ENCODE data around the gene STK32B. TPM values are rescaled to one million over a fixed set of nuclear protein-coding genes. Genes with fewer than 3 reads are reported as not detected.

Gene STK32B
- total and polyA plus RNA-seq, 2 of the 4 experiments (the other 2 are of a cell fraction) = 5.5 to 6.3 TPM

- Histone ChIP-seq H3K4ac (ENCODE audit: low read depth, low read length) (no peak overlapping the region), H2BK120ac (ENCODE audit: low read depth, low read length) (no peak overlapping the region), H2BK20ac (ENCODE audit: low read depth, low read length) (no peak overlapping the region), H3K36me3 (ENCODE audit: control insufficient read depth, insufficient read depth, low read length) (no peaks in the 10 kb centered on the region), H2BK15ac (ENCODE audit: low read depth, low read length) (no peak overlapping the region), H3K79me1 (ENCODE audit: low read depth in 1 of 2, low read length in 2 of 2) (no peaks in the 10 kb centered on the region), H3K23ac (ENCODE audit: low read depth, low read length) (no peak overlapping the region), H3K56ac (ENCODE audit: extremely low read depth, insufficient read depth, low read length) (no peak overlapping the region), H4K20me1 (ENCODE audit: insufficient read depth, low read length) (no peaks in the 10 kb centered on the region), H2AFZ (replicated peaks; ENCODE audit: low read length, poor library complexity) (no peak overlapping the region), H3K18ac (ENCODE audit: low read depth, low read length) (no peak overlapping the region), H3K9me3 (ENCODE audit: control insufficient read depth, insufficient read depth, low read length) (no peaks in the 10 kb centered on the region), H2AK9ac (replicated peaks; ENCODE audit: low read depth, low read length, poor library complexity) (no peak overlapping the region), H3K4me1 (ENCODE audit: control insufficient read depth, insufficient read depth, low read length) (no peaks in the 10 kb centered on the region), H3K4me2 (ENCODE audit: low read depth, low read length) (no peak overlapping the region), H4K91ac (ENCODE audit: insufficient read depth, low read depth, low read length) (no peak overlapping the region), H3K27ac (ENCODE audit: insufficient read depth, low read length) (no peak overlapping the region), H2BK5ac (ENCODE audit: low read depth, low read length, poor library complexity, severe bottlenecking) (no peak overlapping the region), H3K4me3 (ENCODE audit: insufficient read depth, low read depth, low read length) (no peak overlapping the region), H3K27me3 (ENCODE audit: control insufficient read depth, insufficient read depth, low read length) (no peaks in the 10 kb centered on the region; the same call in 1 of the 2 replicates), H4K8ac (ENCODE audit: low read depth in 2 of 2, low read length in 2 of 2) (no peak overlapping the region), H4K5ac (ENCODE audit: low read depth, low read length) (no peak overlapping the region), H3K9ac (ENCODE audit: low read depth, low read length) (no peak overlapping the region), H2AK5ac (ENCODE audit: low read depth, low read length) (no peak overlapping the region), H3K9me1 (ENCODE audit: insufficient read depth, low read length) (no peaks in the 10 kb centered on the region), H3K14ac (replicated peaks; ENCODE audit: low read depth, low read length) (no peak overlapping the region)
- ChIA-PET CTCF (interaction anchor here (1.0 kb wide), 1 partner anchor 12 kb away, joined by 3 read pairs; no protein-coding TSS in a partner anchor), POLR2A (ENCODE audit: unreplicated experiment) (interaction anchor here (0.6 kb wide), 1 partner anchor 122 kb away, joined by 3 read pairs; no protein-coding TSS in a partner anchor)
- intact Hi-C loops (cut with micrococcal nuclease) = no loop called here
- in situ Hi-C loops (cut with MboI; ENCODE audit: low sequenced_read_pairs) = no loop called here
- dilution Hi-C loops (cut with HindIII; ENCODE audit: low sequenced_read_pairs, unreplicated experiment) = no loop called here
- ATAC-seq (ENCODE audit: low read depth) (no peak), DNase-seq (no peak)
- BruUV-seq (replicated peaks) = no TSS peak
- TF ChIP-seq USF2 (IDR thresholded peaks at IDR 0.05; ENCODE audit: low read depth, low read length) = no peak
These were observed 464.4 kb downstream of the STK32B start for GRCh38 chr4:5515646-5516045.
